ENCODE results near the gene FAM20A.

The FAM20A gene

GRCh38 chr17:68608515-68609130 lies 7.5 kb upstream of the FAM20A start:
- Histone ChIP-seq H3K79me2 (ENCODE audit: insufficient read depth, low read depth) (no peaks in the 10 kb centered on the region), H3K36me3 (ENCODE audit: insufficient read depth) (no peaks in the 10 kb centered on the region), H2AFZ (ENCODE audit: low read depth) (no peak overlapping the region), H3K4me1 (ENCODE audit: low read depth, poor library complexity, severe bottlenecking) (no peaks in the 10 kb centered on the region), H4K20me1 (ENCODE audit: insufficient read depth) (no peaks in the 10 kb centered on the region), H3K9ac (no peak overlapping the region), H3K4me2 (no peak overlapping the region), H3K4me3 (IDR thresholded peaks at IDR 0.05; ENCODE audit: insufficient read depth, low read depth, low read length) (no peak overlapping the region), H3K27me3 (ENCODE audit: insufficient read depth, low read depth) (no peaks in the 10 kb centered on the region), H3K27ac (no peak overlapping the region)
- TF ChIP-seq CTCF (conservative IDR thresholded peaks at IDR 0.05; ENCODE audit: low read depth, low read length): no peak

- Histone ChIP-seq H3K4me1 (ENCODE audit: low read depth, poor library complexity, severe bottlenecking) (no peaks in the 10 kb centered on the region), H4K20me1 (ENCODE audit: insufficient read depth) (no peaks in the 10 kb centered on the region), H2AFZ (ENCODE audit: low read depth) (no peak overlapping the region), H3K4me2 (no peak overlapping the region), H3K27ac (no peak overlapping the region), H3K9ac (no peak overlapping the region), H3K36me3 (ENCODE audit: insufficient read depth) (no peaks in the 10 kb centered on the region), H3K4me3 (IDR thresholded peaks at IDR 0.05; ENCODE audit: insufficient read depth, low read depth, low read length) (no peak overlapping the region), H3K27me3 (ENCODE audit: insufficient read depth, low read depth) (no peaks in the 10 kb centered on the region), H3K79me2 (ENCODE audit: insufficient read depth, low read depth) (no peaks in the 10 kb centered on the region)
- no peak for TF ChIP-seq CTCF (conservative IDR thresholded peaks at IDR 0.05; ENCODE audit: low read depth, low read length)
These were observed 5.5 kb upstream of the FAM20A start for GRCh38 chr17:68606451-68607307.

- no peak overlapping the region for H3K27ac ChIP-seq
- no peak for TF ChIP-seq CTCF (conservative IDR thresholded peaks at IDR 0.05; ENCODE audit: low read depth, low read length)
- no peak overlapping the region for H3K4me3 ChIP-seq (IDR thresholded peaks at IDR 0.05; ENCODE audit: insufficient read depth, low read depth, low read length)
- H3K79me2 ChIP-seq (ENCODE audit: insufficient read depth, low read depth): no peaks in the 10 kb centered on the region
- H3K4me2 ChIP-seq: no peak overlapping the region
- H3K36me3 ChIP-seq (ENCODE audit: insufficient read depth): no peaks in the 10 kb centered on the region
- H4K20me1 ChIP-seq (ENCODE audit: insufficient read depth): no peaks in the 10 kb centered on the region
- H3K27me3 ChIP-seq (ENCODE audit: insufficient read depth, low read depth): no peaks in the 10 kb centered on the region
- H3K4me1 ChIP-seq (ENCODE audit: low read depth, poor library complexity, severe bottlenecking): no peaks in the 10 kb centered on the region
- H3K9ac ChIP-seq: no peak overlapping the region
- no peak overlapping the region for H2AFZ ChIP-seq (ENCODE audit: low read depth)
These were observed 4.7 kb upstream of the FAM20A start for GRCh38 chr17:68605914-68606313.

- Histone ChIP-seq H3K27ac (no peak overlapping the region), H3K4me2 (no peak overlapping the region), H3K4me3 (IDR thresholded peaks at IDR 0.05; ENCODE audit: insufficient read depth, low read depth, low read length) (no peak overlapping the region), H3K27me3 (ENCODE audit: insufficient read depth, low read depth) (no peaks in the 10 kb centered on the region), H3K9ac (no peak overlapping the region), H4K20me1 (ENCODE audit: insufficient read depth) (no peaks in the 10 kb centered on the region), H3K36me3 (ENCODE audit: insufficient read depth) (no peaks in the 10 kb centered on the region), H3K79me2 (ENCODE audit: insufficient read depth, low read depth) (no peaks in the 10 kb centered on the region), H3K4me1 (ENCODE audit: low read depth, poor library complexity, severe bottlenecking) (no peaks in the 10 kb centered on the region), H2AFZ (ENCODE audit: low read depth) (no peak overlapping the region)
- TF ChIP-seq CTCF (conservative IDR thresholded peaks at IDR 0.05; ENCODE audit: low read depth, low read length): no peak
These were observed 2.5 kb upstream of the FAM20A start for GRCh38 chr17:68603656-68604055.
